NCI-H2227 (cell line): ENCODE results near the gene OPALIN.

Experiments
- DNase-seq: peaks from one replicate; lab custom pipeline; 2025; ENCODE audit not compliant: unreplicated experiment; lab: John Stamatoyannopoulos, UW

OPALIN gene

DNA sequence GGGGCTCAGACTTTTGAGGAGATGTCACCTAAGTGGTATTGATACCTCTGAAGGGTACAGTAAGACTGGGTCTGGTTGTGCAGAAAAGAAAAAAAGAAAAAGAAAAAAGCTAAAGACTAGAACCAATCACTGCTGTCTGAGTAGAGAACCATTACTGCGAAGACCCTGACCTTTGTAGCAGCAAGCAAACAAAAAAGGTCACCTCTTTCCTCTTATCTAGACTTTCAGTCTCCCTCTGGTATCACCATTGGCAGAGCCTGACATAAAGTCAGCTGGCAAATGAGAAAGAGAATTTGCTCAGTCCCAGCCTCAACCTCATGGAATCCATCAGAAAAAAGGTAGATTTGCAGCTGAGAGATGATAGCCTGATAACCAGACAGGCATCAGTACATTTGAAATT is 57.2 kb downstream of the OPALIN start:
- DNase-seq: peak; percentile 11

DNA sequence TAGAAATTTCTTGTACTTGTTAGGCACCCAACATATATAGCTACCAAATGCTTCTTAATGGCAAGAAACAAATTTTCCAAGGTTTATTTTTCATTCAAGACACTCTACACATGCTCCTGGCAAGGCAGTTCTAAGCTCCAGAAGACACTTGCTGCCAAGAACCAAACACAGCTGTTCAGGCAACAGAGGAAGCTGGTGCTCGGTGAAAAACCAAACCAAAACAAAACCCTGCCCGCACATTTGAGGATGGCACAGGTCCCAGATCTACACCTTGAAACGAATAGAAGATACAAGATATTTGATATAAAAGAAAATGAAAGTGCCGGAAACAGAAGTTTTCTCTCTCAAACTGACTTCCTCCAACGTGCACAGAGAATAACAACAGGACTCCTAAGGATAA is 59.4 kb downstream of the OPALIN start:
- no peak for DNase-seq

DNA sequence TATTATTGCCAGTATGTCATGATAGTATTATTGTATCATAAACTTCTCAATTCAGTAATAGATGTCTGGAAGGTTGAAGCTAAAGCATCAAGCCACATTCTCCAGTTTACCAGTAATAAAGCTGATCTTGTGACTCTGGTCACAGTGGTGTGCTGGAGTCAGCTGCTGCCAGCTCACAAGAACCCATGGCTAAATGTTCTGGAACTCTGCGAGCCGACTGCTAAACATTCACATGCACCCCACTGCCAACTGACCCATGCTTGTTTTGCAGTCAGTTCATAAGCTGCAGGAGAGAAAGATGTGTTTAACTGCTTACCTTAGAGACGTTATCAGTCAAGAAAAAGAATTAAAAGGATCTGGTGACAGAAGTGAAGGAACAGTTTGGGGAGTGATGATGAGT is 60.4 kb downstream of the OPALIN start:
- no peak for DNase-seq

DNA sequence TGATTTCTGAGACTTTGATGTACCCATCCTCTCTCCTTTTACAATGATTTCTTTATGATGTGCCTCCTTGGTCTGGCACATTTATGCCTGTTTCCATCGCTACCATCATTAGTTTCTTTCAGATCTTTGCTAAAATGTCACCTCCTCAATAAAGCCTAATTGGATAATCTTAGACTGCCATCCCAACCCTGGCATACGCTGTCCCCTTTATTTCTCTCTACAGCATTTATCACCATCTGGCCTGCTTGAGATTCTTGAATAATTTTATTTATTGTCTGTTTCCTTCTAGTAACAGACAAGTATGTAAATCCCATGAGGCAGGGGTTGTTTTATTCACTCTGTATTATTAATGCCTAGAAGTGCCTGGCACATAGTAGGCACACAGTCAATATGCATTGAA is 61.3 kb downstream of the OPALIN start:
- no peak for DNase-seq

- DNase-seq: no peak
These were observed 63.3 kb downstream of the OPALIN start for GRCh38 chr10:96295475-96295874.
